GM12874 (cell line): ENCODE measurements around the gene CEP112.

Experiments
- CTCF ChIP-seq: IDR thresholded peaks from 2 replicates; pipeline ENCODE4 v1.5.1; 2011; ENCODE audit warnings: low read depth, mild to moderate bottlenecking, control low read depth, low read length, moderate library complexity; ENCODE audit not compliant: insufficient read depth

CEP112 gene

GRCh38 chr17:65699459-65699858 lies 492.5 kb downstream of the CEP112 start:
- no peak for TF ChIP-seq CTCF

GRCh38 chr17:65698381-65699061 lies 493.4 kb downstream of the CEP112 start:
- no peak for TF ChIP-seq CTCF

GRCh38 chr17:65697661-65698060 lies 494.3 kb downstream of the CEP112 start:
- no peak for TF ChIP-seq CTCF

GRCh38 chr17:65696739-65697394 lies 495.1 kb downstream of the CEP112 start:
- no peak for TF ChIP-seq CTCF

GRCh38 chr17:65694601-65695000 lies 497.3 kb downstream of the CEP112 start:
- no peak for TF ChIP-seq CTCF

- TF ChIP-seq CTCF, result no peak
These were observed 501.2 kb downstream of the CEP112 start for GRCh38 chr17:65690626-65691310.

GRCh38 chr17:65688307-65688706 lies 503.6 kb downstream of the CEP112 start:
- TF ChIP-seq CTCF, result no peak
